Muscle layer of duodenum (tissue), 2 donors: ENCODE results near the gene L3MBTL3.
"Not testable (repeated sequence)": the region's sequence is repeated elsewhere in the genome, so short reads cannot be mapped to it uniquely, and the experiment has no call there.

Experiments
- H3K27ac ChIP-seq: one replicate; pipeline ENCODE4 v1.7.0; 2013; ENCODE audit warnings: mild to moderate bottlenecking, low read length
- H3K27me3 ChIP-seq: one replicate; pipeline ENCODE4 v1.7.0; 2013; ENCODE audit warnings: low read depth, mild to moderate bottlenecking, control low read depth, low read length
- H3K36me3 ChIP-seq, 2 donors: one replicate each; pipeline ENCODE4 v1.7.0; 2013; ENCODE audit warnings: low read length in 2 of 2, control low read depth in 1 of 2, mild to moderate bottlenecking in 1 of 2; ENCODE audit not compliant: insufficient read depth in 2 of 2, control insufficient read depth in 1 of 2
- H3K4me1 ChIP-seq, 2 donors: one replicate each; pipeline ENCODE4 v1.7.0; 2013; ENCODE audit warnings: low read length in 2 of 2, mild to moderate bottlenecking in 2 of 2, control low read depth in 1 of 2, moderate library complexity in 1 of 2; ENCODE audit not compliant: insufficient read depth in 2 of 2, control insufficient read depth in 1 of 2
- H3K4me3 ChIP-seq, 2 donors: one replicate each; pipeline ENCODE4 v1.7.0; 2013; ENCODE audit warnings: low read length in 2 of 2, low read depth in 1 of 2, mild to moderate bottlenecking in 1 of 2
- H3K9me3 ChIP-seq, 2 donors: one replicate each; pipeline ENCODE4 v1.7.0; 2013; ENCODE audit warnings: low read length in 2 of 2, control low read depth in 1 of 2, mild to moderate bottlenecking in 1 of 2; ENCODE audit not compliant: control insufficient read depth in 1 of 2
- donor health status: healthy.

The L3MBTL3 gene

DNA sequence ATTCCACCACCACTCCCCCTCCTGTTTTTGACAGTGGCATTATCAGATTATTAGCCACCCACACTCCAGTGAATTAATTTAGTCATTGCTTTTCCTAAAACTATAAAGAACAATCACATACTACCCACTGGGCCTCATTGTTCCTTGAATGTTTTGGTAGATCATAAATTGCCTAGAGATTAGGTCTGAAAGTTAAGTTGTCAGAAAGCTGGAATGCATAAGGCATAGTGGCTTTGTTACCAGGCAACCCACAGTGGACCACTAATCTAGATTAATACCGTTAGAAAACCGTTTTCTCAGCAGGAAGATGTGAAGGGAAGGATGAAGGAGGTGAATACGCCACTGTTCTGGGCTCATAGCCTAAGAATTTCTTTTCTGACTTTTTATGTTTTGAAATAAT is 128.7 kb downstream of the L3MBTL3 start:
- Histone ChIP-seq H3K9me3 (no peaks in the 10 kb centered on the region), H3K4me3 (no peak overlapping the region), H3K27me3 (no peaks in the 10 kb centered on the region), H3K27ac (no peak overlapping the region), H3K36me3 (no peaks in the 10 kb centered on the region), H3K4me1 (no peaks in the 10 kb centered on the region)

GRCh38 chr6:130148181-130148580 is 129.8 kb downstream of the L3MBTL3 start:
- H3K4me3 ChIP-seq = no peak overlapping the region
- H3K4me1 ChIP-seq = no peaks in the 10 kb centered on the region
- no peak overlapping the region for H3K27ac ChIP-seq
- no peaks in the 10 kb centered on the region for H3K9me3 ChIP-seq
- H3K36me3 ChIP-seq = no peaks in the 10 kb centered on the region
- no peaks in the 10 kb centered on the region for H3K27me3 ChIP-seq

DNA sequence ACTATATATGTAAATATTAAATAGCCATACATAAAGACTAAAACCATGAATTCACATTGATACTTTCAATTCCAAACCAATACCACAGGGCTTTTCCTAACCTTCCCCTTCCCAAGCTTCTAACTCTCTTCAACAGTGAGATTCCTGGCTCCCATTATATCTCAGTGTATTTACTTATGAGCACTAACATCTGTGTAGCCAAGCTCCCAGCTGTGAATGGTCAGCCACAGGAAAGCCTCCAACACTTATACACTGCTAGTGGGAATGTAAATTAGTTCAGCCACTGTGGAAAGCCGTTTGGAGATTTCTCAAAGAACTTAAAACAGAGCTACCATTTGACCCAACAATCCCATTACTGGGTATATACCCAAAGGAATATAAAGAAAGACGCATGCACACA is 130.6 kb downstream of the L3MBTL3 start:
- not testable (repeated sequence) for H3K9me3 ChIP-seq, H3K36me3 ChIP-seq, H3K27me3 ChIP-seq, H3K4me3 ChIP-seq, H3K4me1 ChIP-seq, H3K27ac ChIP-seq

- no peaks in the 10 kb centered on the region for H3K9me3 ChIP-seq
- no peak overlapping the region for H3K27ac ChIP-seq
- no peaks in the 10 kb centered on the region for H3K4me1 ChIP-seq
- no peaks in the 10 kb centered on the region for H3K27me3 ChIP-seq
- no peak overlapping the region for H3K4me3 ChIP-seq
- H3K36me3 ChIP-seq = no peaks in the 10 kb centered on the region
Measured at GRCh38 chr6:130150906-130151305, 132.5 kb downstream of the L3MBTL3 start.

DNA sequence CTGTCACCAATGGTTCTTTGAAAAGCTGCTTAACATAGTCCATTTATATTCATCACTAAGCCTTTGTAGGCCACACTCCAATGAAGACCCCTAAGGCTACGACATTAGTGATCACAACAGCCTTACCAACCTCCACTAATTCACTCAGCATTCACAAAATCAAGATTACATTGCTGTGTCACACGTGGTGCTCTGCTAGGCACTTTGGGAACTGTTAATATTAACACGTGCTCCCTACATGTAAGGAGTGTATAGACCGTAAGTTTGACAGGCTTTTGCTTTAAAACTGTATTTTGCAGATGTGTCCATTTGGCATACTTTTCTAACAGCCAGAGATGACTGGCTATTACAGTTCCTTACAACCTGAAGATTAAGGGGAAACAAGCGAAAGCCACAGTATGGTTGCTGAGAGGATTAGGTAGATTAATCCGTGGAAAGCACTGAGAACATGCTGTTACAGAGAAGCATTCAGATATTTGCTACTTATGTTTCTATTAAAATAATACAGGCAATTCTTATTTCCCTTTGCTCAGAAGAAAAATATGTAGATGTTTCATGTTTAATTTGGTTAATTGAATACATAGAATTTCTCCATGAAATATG is 134.6 kb downstream of the L3MBTL3 start:
- Histone ChIP-seq H3K4me1 (no peaks in the 10 kb centered on the region), H3K9me3 (no peaks in the 10 kb centered on the region), H3K4me3 (no peak overlapping the region), H3K27ac (no peak overlapping the region), H3K27me3 (no peaks in the 10 kb centered on the region), H3K36me3 (no peaks in the 10 kb centered on the region)

- Histone ChIP-seq H3K36me3 (no peaks in the 10 kb centered on the region), H3K4me3 (no peak overlapping the region), H3K9me3 (peaks cover 0 to 9% of the 10 kb centered on the region in 2 donors), H3K4me1 (no peaks in the 10 kb centered on the region), H3K27ac (no peak overlapping the region), H3K27me3 (no peaks in the 10 kb centered on the region)
Measured at GRCh38 chr6:130156908-130157307, 138.5 kb downstream of the L3MBTL3 start.

- Histone ChIP-seq H3K27me3 (no peaks in the 10 kb centered on the region), H3K36me3 (no peaks in the 10 kb centered on the region), H3K27ac (no peak overlapping the region), H3K4me1 (no peaks in the 10 kb centered on the region), H3K4me3 (no peak overlapping the region), H3K9me3 (peaks cover 0 to 9% of the 10 kb centered on the region in 2 donors)
Measured at GRCh38 chr6:130158056-130158455, 139.7 kb downstream of the L3MBTL3 start.

DNA sequence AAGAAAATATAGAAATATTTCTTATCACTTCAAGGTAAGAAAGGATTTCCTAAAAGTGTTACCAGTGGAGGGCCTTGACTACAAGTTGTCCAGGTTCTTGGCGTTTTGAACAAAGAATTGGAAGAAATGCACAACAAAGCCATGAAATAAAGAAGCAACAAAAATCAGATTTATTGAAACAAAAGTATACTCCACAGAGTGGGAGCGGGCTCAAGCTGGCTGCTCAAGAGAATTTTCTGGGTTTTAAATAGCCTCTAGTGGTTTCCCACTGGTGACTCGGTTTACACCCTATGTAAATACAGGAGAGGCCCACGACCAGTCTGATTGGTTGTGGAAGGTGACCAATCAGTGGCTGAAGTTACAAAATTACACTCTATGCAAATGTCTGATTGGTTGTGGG is 140.2 kb downstream of the L3MBTL3 start:
- Histone ChIP-seq H3K9me3 (peaks cover 0 to 9% of the 10 kb centered on the region in 2 donors), H3K27ac (no peak overlapping the region), H3K36me3 (no peaks in the 10 kb centered on the region), H3K4me1 (no peaks in the 10 kb centered on the region), H3K27me3 (no peaks in the 10 kb centered on the region), H3K4me3 (no peak overlapping the region)

DNA sequence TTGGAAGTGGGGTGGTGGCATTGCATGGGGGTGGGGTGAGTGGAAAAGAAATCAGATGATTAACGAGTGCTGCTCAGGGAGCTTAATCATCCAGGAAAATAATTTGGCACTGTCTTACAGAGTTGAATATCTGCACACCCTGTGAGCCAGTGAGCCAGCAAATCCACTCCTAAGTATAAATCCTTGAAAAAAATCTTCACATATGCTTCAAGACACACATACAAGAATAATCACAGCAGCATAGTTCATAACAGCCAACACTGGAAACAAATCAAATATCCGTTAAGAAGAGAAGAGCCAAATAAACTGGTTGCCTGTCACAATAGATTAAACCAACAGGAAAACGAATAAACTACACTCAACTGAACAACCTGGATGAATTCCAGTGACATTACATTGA is 141.6 kb downstream of the L3MBTL3 start:
- H3K27ac ChIP-seq = no peak overlapping the region
- no peaks in the 10 kb centered on the region for H3K27me3 ChIP-seq
- no peak overlapping the region for H3K4me3 ChIP-seq
- no peaks in the 10 kb centered on the region for H3K36me3 ChIP-seq
- no peaks in the 10 kb centered on the region for H3K4me1 ChIP-seq
- H3K9me3 ChIP-seq = peaks cover 0 to 9% of the 10 kb centered on the region in 2 donors

- Histone ChIP-seq H3K27me3 (no peaks in the 10 kb centered on the region), H3K27ac (no peak overlapping the region), H3K4me1 (no peaks in the 10 kb centered on the region), H3K4me3 (no peak overlapping the region), H3K9me3 (peaks cover 0 to 9% of the 10 kb centered on the region in 2 donors), H3K36me3 (no peaks in the 10 kb centered on the region)
Measured at GRCh38 chr6:130161683-130162404, 143.5 kb downstream of the L3MBTL3 start.

- no peak overlapping the region for H3K4me3 ChIP-seq
- H3K4me1 ChIP-seq = no peaks in the 10 kb centered on the region
- no peaks in the 10 kb centered on the region for H3K36me3 ChIP-seq
- H3K27me3 ChIP-seq = no peaks in the 10 kb centered on the region
- no peak overlapping the region for H3K27ac ChIP-seq
- H3K9me3 ChIP-seq = peaks cover 0 to 9% of the 10 kb centered on the region in 2 donors
Measured at GRCh38 chr6:130162421-130162820, 144.0 kb downstream of the L3MBTL3 start.

GRCh38 chr6:130163266-130163665 is 144.9 kb downstream of the L3MBTL3 start:
- H3K27ac ChIP-seq = no peak overlapping the region

More at GRCh38 chr6:130163266-130163665, 144.9 kb downstream of the L3MBTL3 start:
- Histone ChIP-seq H3K4me3 (no peak overlapping the region), H3K4me1 (no peaks in the 10 kb centered on the region), H3K27me3 (no peaks in the 10 kb centered on the region), H3K9me3 (peaks cover 0 to 9% of the 10 kb centered on the region in 2 donors), H3K36me3 (no peaks in the 10 kb centered on the region)
